Measurements from ENCODE around the gene SPSB2.
"Not testable (repeated sequence)": the region's sequence is repeated elsewhere in the genome, so short reads cannot be mapped to it uniquely, and the experiment has no call there.

- TF ChIP-seq POLR2A (IDR thresholded peaks at IDR 0.05); CTCF (IDR thresholded peaks at IDR 0.05 in 8 of 11, conservative IDR thresholded peaks at IDR 0.05 in 3 of 11): not testable (repeated sequence)
Measured at GRCh38 chr12:6908141-6908540, 35.0 kb upstream of the SPSB2 start.

Measured in spleen (tissue), 7 donors.